Neuron (in vitro differentiated cells): ENCODE measurements around the gene NUB1.
A peak's percentile ranks its signal among the peaks of the same experiment; 100 is the strongest.

Experiments used
- H2AFZ ChIP-seq: one replicate; pipeline ENCODE4 v1.6.1; 2013; ENCODE audit warnings: low read depth, mild to moderate bottlenecking, inconsistent platforms, low read length, moderate library complexity
- H3K27me3 ChIP-seq: one replicate; pipeline ENCODE4 v1.6.1; 2013; ENCODE audit warnings: low read length; ENCODE audit not compliant: insufficient read depth
- H3K36me3 ChIP-seq: one replicate; pipeline ENCODE4 v1.6.1; 2013; ENCODE audit warnings: low read length; ENCODE audit not compliant: insufficient read depth
- H3K4me1 ChIP-seq: one replicate; pipeline ENCODE4 v1.6.1; 2013; ENCODE audit warnings: low read length; ENCODE audit not compliant: insufficient read depth
- H3K4me3 ChIP-seq: 2 replicates; pipeline ENCODE4 v1.5.1; 2013; ENCODE audit warnings: mild to moderate bottlenecking, low read length, moderate library complexity
- H3K9me3 ChIP-seq: one replicate; pipeline ENCODE4 v1.6.1; 2013; ENCODE audit warnings: low read length

Gene NUB1

GRCh38 chr7:151405056-151405455, 63.4 kb downstream of the NUB1 start:
- H3K4me1 ChIP-seq = peaks cover 10% of the 10 kb centered on the region
- no peak overlapping the region for H2AFZ ChIP-seq
- no peaks in the 10 kb centered on the region for H3K36me3 ChIP-seq

GRCh38 chr7:151405588-151405987, 64.0 kb downstream of the NUB1 start:
- Histone ChIP-seq H3K27me3 (no peaks in the 10 kb centered on the region), H3K9me3 (no peaks in the 10 kb centered on the region), H3K4me1 (peaks cover 10% of the 10 kb centered on the region), H3K36me3 (no peaks in the 10 kb centered on the region), H3K4me3 (no peak overlapping the region), H2AFZ (no peak overlapping the region)

More at GRCh38 chr7:151405056-151405455, 63.4 kb downstream of the NUB1 start:
- Histone ChIP-seq H3K4me3 (no peak overlapping the region), H3K9me3 (no peaks in the 10 kb centered on the region), H3K27me3 (no peaks in the 10 kb centered on the region)

- no peaks in the 10 kb centered on the region for H3K9me3 ChIP-seq
- H2AFZ ChIP-seq = no peak overlapping the region
- no peak overlapping the region for H3K4me3 ChIP-seq
- no peaks in the 10 kb centered on the region for H3K36me3 ChIP-seq
- peaks cover 12% of the 10 kb centered on the region for H3K4me1 ChIP-seq
- no peaks in the 10 kb centered on the region for H3K27me3 ChIP-seq
These were observed 64.7 kb downstream of the NUB1 start for GRCh38 chr7:151406051-151406875.

- Histone ChIP-seq H3K36me3 (no peaks in the 10 kb centered on the region), H3K9me3 (no peaks in the 10 kb centered on the region), H3K4me3 (no peak overlapping the region), H3K27me3 (no peaks in the 10 kb centered on the region), H2AFZ (no peak overlapping the region), H3K4me1 (peaks cover 12% of the 10 kb centered on the region)
These were observed 65.4 kb downstream of the NUB1 start for GRCh38 chr7:151406886-151407583.

- Histone ChIP-seq H2AFZ (no peak overlapping the region), H3K4me1 (peaks cover 12% of the 10 kb centered on the region), H3K36me3 (no peaks in the 10 kb centered on the region), H3K9me3 (no peaks in the 10 kb centered on the region), H3K4me3 (peak overlapping the region; percentile 70), H3K27me3 (no peaks in the 10 kb centered on the region)
These were observed 66.9 kb downstream of the NUB1 start for GRCh38 chr7:151408498-151408838.

GRCh38 chr7:151408839-151409666, 67.4 kb downstream of the NUB1 start:
- Histone ChIP-seq H3K36me3 (no peaks in the 10 kb centered on the region), H3K4me3 (peak overlapping the region; percentile 70), H3K4me1 (peaks cover 12% of the 10 kb centered on the region), H3K27me3 (no peaks in the 10 kb centered on the region), H3K9me3 (no peaks in the 10 kb centered on the region), H2AFZ (peak overlapping the region; percentile 95)

GRCh38 chr7:151409667-151410404, 68.2 kb downstream of the NUB1 start, which contains the start of gene WDR86:
WDR86 (minus strand) TSS chr7:151410038; CDS start chr7:151409589, 449 bp downstream.
- Histone ChIP-seq H3K4me1 (peaks cover 12% of the 10 kb centered on the region), H2AFZ (peak within 1 kb of the TSS; percentile 95), H3K36me3 (no peaks in the 10 kb centered on the region), H3K27me3 (no peaks in the 10 kb centered on the region), H3K4me3 (peak within 1 kb of the TSS; percentile 70), H3K9me3 (no peaks in the 10 kb centered on the region)

- Histone ChIP-seq H3K4me1 (peaks cover 12% of the 10 kb centered on the region), H3K9me3 (no peaks in the 10 kb centered on the region), H3K27me3 (no peaks in the 10 kb centered on the region), H3K4me3 (peak overlapping the region; percentile 70), H2AFZ (peak overlapping the region; percentile 95), H3K36me3 (no peaks in the 10 kb centered on the region)
These were observed 69.1 kb downstream of the NUB1 start for GRCh38 chr7:151410405-151411390.

GRCh38 chr7:151411551-151411950, 69.9 kb downstream of the NUB1 start:
- Histone ChIP-seq H3K4me1 (peaks cover 18% of the 10 kb centered on the region), H3K9me3 (no peaks in the 10 kb centered on the region), H3K36me3 (no peaks in the 10 kb centered on the region), H3K27me3 (no peaks in the 10 kb centered on the region), H2AFZ (no peak overlapping the region), H3K4me3 (no peak overlapping the region)

- peaks cover 19% of the 10 kb centered on the region for H3K4me1 ChIP-seq
- H3K9me3 ChIP-seq = no peaks in the 10 kb centered on the region
- no peaks in the 10 kb centered on the region for H3K27me3 ChIP-seq
- H2AFZ ChIP-seq = no peak overlapping the region
- H3K36me3 ChIP-seq = no peaks in the 10 kb centered on the region
- H3K4me3 ChIP-seq = no peak overlapping the region
These were observed 70.7 kb downstream of the NUB1 start for GRCh38 chr7:151412318-151412717.

- Histone ChIP-seq H3K4me1 (peaks cover 19% of the 10 kb centered on the region), H3K4me3 (no peak overlapping the region), H3K9me3 (no peaks in the 10 kb centered on the region), H3K36me3 (no peaks in the 10 kb centered on the region), H2AFZ (no peak overlapping the region), H3K27me3 (no peaks in the 10 kb centered on the region)
These were observed 71.6 kb downstream of the NUB1 start for GRCh38 chr7:151413241-151413640.
